LNCAP (cell line): ENCODE data around the gene FBXO3.

Experiments used
- TF ChIP-seq, protein P1 (sequence below): fragments of 450-650 bp; IDR thresholded peaks from 2 replicates; pipeline ENCODE4 v1.5.1; 2017; ENCODE audit warnings: mild to moderate bottlenecking

The FBXO3 gene

DNA sequence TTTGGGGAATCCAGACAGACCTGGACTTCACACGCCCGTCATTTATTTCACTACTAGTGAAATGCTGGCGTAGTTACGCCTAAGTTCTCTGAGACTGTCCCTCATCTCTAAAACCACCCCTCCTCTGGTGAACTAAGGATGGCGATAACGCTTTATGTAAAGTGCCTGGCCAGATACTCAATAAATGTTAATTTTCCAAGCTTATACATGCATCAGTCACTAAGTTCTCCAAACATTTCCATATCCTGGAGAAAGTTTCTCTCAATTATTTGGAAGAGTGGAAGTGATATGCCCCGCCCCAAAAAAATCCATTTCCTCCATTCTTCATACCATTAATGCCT, 1.1 kb upstream of the FBXO3 start:
- TF ChIP-seq, protein P1, sequence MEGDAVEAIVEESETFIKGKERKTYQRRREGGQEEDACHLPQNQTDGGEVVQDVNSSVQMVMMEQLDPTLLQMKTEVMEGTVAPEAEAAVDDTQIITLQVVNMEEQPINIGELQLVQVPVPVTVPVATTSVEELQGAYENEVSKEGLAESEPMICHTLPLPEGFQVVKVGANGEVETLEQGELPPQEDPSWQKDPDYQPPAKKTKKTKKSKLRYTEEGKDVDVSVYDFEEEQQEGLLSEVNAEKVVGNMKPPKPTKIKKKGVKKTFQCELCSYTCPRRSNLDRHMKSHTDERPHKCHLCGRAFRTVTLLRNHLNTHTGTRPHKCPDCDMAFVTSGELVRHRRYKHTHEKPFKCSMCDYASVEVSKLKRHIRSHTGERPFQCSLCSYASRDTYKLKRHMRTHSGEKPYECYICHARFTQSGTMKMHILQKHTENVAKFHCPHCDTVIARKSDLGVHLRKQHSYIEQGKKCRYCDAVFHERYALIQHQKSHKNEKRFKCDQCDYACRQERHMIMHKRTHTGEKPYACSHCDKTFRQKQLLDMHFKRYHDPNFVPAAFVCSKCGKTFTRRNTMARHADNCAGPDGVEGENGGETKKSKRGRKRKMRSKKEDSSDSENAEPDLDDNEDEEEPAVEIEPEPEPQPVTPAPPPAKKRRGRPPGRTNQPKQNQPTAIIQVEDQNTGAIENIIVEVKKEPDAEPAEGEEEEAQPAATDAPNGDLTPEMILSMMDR: no peak

DNA sequence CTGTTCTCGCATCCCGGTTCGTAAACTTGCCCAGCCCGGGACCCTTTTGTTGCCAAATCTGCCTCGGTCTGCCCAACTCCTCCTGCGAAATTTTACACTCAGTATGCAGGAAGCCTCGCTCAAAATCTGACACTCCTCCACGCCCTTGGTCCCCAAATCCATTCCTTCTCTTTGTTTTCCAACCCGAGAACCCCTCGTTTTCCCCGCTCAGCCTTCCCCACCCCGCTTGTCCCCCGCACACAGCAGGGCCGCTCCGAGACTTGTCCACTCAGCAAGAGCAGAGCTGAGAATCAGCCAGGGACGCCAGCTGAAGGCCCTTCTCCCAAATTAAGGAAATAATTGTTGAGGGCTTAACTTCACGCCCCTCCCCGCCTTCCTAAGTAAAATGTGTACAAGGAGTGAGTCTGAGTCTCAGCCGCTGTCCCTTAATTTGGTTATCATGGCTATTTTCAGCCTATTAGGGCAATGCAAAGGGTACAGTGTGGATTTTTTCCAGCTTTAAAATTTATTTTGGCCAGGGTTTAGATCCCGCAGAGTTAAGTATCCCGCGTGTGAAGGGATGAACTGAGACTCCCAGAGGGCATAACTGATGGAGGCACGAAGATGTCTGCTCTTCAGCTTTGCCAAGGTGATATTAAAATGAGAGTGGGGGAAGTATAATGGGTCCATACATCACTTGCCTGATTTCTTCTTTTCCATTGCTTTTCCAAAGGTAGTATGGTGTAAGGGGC, 581 bp upstream of the FBXO3 start:
- TF ChIP-seq, protein P1: no peak

GRCh38 chr11:33773404-33773986, 825 bp downstream of the FBXO3 start:
- TF ChIP-seq, protein P1: no peak

GRCh38 chr11:33772870-33773269, 1.4 kb downstream of the FBXO3 start:
- TF ChIP-seq, protein P1: no peak

- TF ChIP-seq, protein P1: no peak
Observed at GRCh38 chr11:33772300-33772699, 2.0 kb downstream of the FBXO3 start.

DNA sequence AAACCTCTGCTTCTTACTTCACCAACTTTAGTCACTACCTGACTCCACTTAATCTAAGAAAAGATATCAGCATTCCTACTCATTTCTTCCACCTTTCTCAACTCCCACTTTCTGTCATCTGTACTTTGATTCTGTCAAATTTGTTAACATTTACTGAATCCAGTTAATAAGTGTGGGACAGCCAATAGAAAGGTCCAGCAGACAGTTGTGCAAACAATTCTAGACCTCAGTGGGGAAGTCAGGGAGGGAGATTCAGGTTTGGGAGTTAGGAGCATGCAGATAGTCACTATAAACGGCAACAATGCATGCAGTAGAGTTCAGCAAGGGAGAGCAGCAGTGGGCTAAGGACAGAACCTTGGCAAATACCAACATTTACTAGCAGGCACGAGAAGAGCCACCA, 4.1 kb downstream of the FBXO3 start:
- TF ChIP-seq, protein P1: no peak

- TF ChIP-seq, protein P1: no peak
Observed at GRCh38 chr11:33769542-33769941, 4.8 kb downstream of the FBXO3 start.
